ENCODE data around the gene ECM1.

- TF ChIP-seq CTCF (IDR thresholded peaks at IDR 0.05; ENCODE audit: low read depth, low read length) = no peak
- no peak for TF ChIP-seq EZH2phosphoT487 (IDR thresholded peaks at IDR 0.05; ENCODE audit: low read depth)
These were observed 45.0 kb downstream of the ECM1 start for GRCh38 chr1:150552911-150553289.

Measured in OCI-LY3 (cell line).